NCI-H187 treated with DMSO at 0.1 percent for 48 hours (cell line): ENCODE data around the gene CMTM4.
"Not testable (repeated sequence)": the region's sequence is repeated elsewhere in the genome, so short reads cannot be mapped to it uniquely, and the experiment has no call there.

Experiments
- DNase-seq: peaks from one replicate; lab custom pipeline; 2025; lab: John Stamatoyannopoulos, UW

Gene CMTM4

GRCh38 chr16:66592814-66593213 lies 103.7 kb downstream of the CMTM4 start:
- DNase-seq, result no peak

GRCh38 chr16:66592241-66592640 lies 104.3 kb downstream of the CMTM4 start:
- DNase-seq, result no peak

- no peak for DNase-seq
Measured at GRCh38 chr16:66591018-66591417, 105.5 kb downstream of the CMTM4 start.

- DNase-seq, result no peak
Measured at GRCh38 chr16:66590322-66590721, 106.2 kb downstream of the CMTM4 start.

- DNase-seq, result no peak
Measured at GRCh38 chr16:66588981-66589713, 107.4 kb downstream of the CMTM4 start.

GRCh38 chr16:66587881-66588600 lies 108.5 kb downstream of the CMTM4 start:
- DNase-seq, result no peak

GRCh38 chr16:66585481-66586239 lies 110.9 kb downstream of the CMTM4 start:
- DNase-seq, result no peak

- DNase-seq, result no peak
Measured at GRCh38 chr16:66581246-66581952, 115.1 kb downstream of the CMTM4 start.

- no peak for DNase-seq
Measured at GRCh38 chr16:66580605-66581209, 115.8 kb downstream of the CMTM4 start.

GRCh38 chr16:66578651-66579531 lies 117.7 kb downstream of the CMTM4 start, which contains the start of gene CMTM2:
TSS of gene CMTM2 (plus strand) at chr16:66579463. CDS start at chr16:66579608, 145 bp downstream.
- no peak for DNase-seq

GRCh38 chr16:66576296-66576695 lies 120.2 kb downstream of the CMTM4 start:
- no peak for DNase-seq

- no peak for DNase-seq
Measured at GRCh38 chr16:66575060-66575459, 121.5 kb downstream of the CMTM4 start.

- no peak for DNase-seq
Measured at GRCh38 chr16:66574531-66574930, 122.0 kb downstream of the CMTM4 start.

GRCh38 chr16:66574081-66574480 lies 122.5 kb downstream of the CMTM4 start:
- no peak for DNase-seq

- no peak for DNase-seq
Measured at GRCh38 chr16:66572356-66572755, 124.2 kb downstream of the CMTM4 start.

GRCh38 chr16:66569827-66570405 lies 126.6 kb downstream of the CMTM4 start:
- DNase-seq, result no peak

- DNase-seq, result no peak
Measured at GRCh38 chr16:66569131-66569530, 127.4 kb downstream of the CMTM4 start.

GRCh38 chr16:66568355-66568754 lies 128.2 kb downstream of the CMTM4 start:
- DNase-seq, result no peak

- not testable (repeated sequence) for DNase-seq
Measured at GRCh38 chr16:66567270-66567669, 129.3 kb downstream of the CMTM4 start.
